HepG2 (cell line): Measurements from ENCODE around the gene GPR179. TPM values are rescaled to one million over a fixed set of nuclear protein-coding genes. Genes with fewer than 3 reads are reported as not detected.

Experiments
- HOXA3 ChIP-seq: sonication (generic); formaldehyde crosslinking; IDR thresholded peaks from 2 replicates; pipeline ENCODE4 v1.5.0; 2020; ENCODE audit warnings: missing genetic modification reagents
- MATR3 ChIP-seq: sonication (generic); formaldehyde crosslinking; IDR thresholded peaks from 2 replicates; pipeline ENCODE4 v1.4.0; 2020; ENCODE audit warnings: missing genetic modification reagents
- MEIS1 ChIP-seq: sonication (generic); formaldehyde crosslinking; IDR thresholded peaks from 2 replicates; pipeline ENCODE4 v1.9.0; 2021; ENCODE audit warnings: mild to moderate bottlenecking, missing genetic modification reagents, moderate library complexity, borderline replicate concordance
- MLXIP ChIP-seq: sonication (generic); formaldehyde crosslinking; IDR thresholded peaks from 2 replicates; pipeline ENCODE4 v1.9.0; 2021; ENCODE audit warnings: missing genetic modification reagents, borderline replicate concordance
- NKX3-1 ChIP-seq: sonication (generic); formaldehyde crosslinking; IDR thresholded peaks from 2 replicates; pipeline ENCODE4 v1.5.0; 2020; ENCODE audit warnings: missing genetic modification reagents
- NR2F1 ChIP-seq, 2 experiments: fragments of 450-650 bp in 1 of 2; formaldehyde crosslinking in 1 of 2; IDR thresholded peaks; 2 replicates each; pipeline versions ENCODE4 v1.5.0 to v1.6.1; 2016 to 2020; ENCODE audit warnings: mild to moderate bottlenecking in 1 of 2, missing compliant biosample characterization in 1 of 2, missing genetic modification reagents in 1 of 2, moderate library complexity in 1 of 2
- PHF8 ChIP-seq: sonication (generic); formaldehyde crosslinking; IDR thresholded peaks from 2 replicates; pipeline ENCODE4 v1.5.0; 2020; ENCODE audit warnings: missing genetic modification reagents
- SOX13 ChIP-seq, 3 experiments: fragments of 450-650 bp in 1 of 3; sonication (generic) in 1 of 3; formaldehyde crosslinking in 1 of 3; IDR thresholded peaks in 2 of 3; conservative IDR thresholded peaks in 1 of 3; 2 replicates each; pipeline versions ENCODE4 v1.5.0 to v1.6.1; 2016 to 2020; ENCODE audit warnings: antibody characterized with exemption in 1 of 3, mild to moderate bottlenecking in 1 of 3, missing compliant biosample characterization in 1 of 3, missing genetic modification reagents in 1 of 3, moderate library complexity in 1 of 3
- SP5 ChIP-seq: IDR thresholded peaks from 2 replicates; pipeline ENCODE4 v1.6.1; 2016; ENCODE audit warnings: low read depth, borderline replicate concordance
- TOPORS ChIP-seq: sonication (generic); formaldehyde crosslinking; IDR thresholded peaks from 2 replicates; pipeline ENCODE4 v1.8.0; 2023; ENCODE audit warnings: mild to moderate bottlenecking, missing genetic modification reagents
- ZFP62 ChIP-seq: sonication (generic); formaldehyde crosslinking; IDR thresholded peaks from 2 replicates; pipeline ENCODE4 v1.4.0; 2020; ENCODE audit warnings: missing genetic modification reagents
- ZNF281 ChIP-seq: sonication (generic); formaldehyde crosslinking; IDR thresholded peaks from 2 replicates; pipeline ENCODE4 v1.4.0; 2020; ENCODE audit warnings: missing genetic modification reagents, borderline replicate concordance
- ZNF292 ChIP-seq: sonication (generic); formaldehyde crosslinking; IDR thresholded peaks from 2 replicates; pipeline ENCODE4 v1.8.1; 2022; ENCODE audit warnings: mild to moderate bottlenecking, low read depth, missing genetic modification reagents, borderline replicate concordance
- ZNF331 ChIP-seq: sonication (generic); formaldehyde crosslinking; IDR thresholded peaks from 2 replicates; pipeline ENCODE4 v1.4.0; 2020; ENCODE audit warnings: missing genetic modification reagents
- ZNF7 ChIP-seq: IDR thresholded peaks from 2 replicates; pipeline ENCODE4 v1.6.1; 2016; ENCODE audit warnings: missing biosample characterization, missing genetic modification reagents
- ZNF713 ChIP-seq: sonication (generic); formaldehyde crosslinking; IDR thresholded peaks from 2 replicates; pipeline ENCODE4 v1.4.0; 2020; ENCODE audit warnings: mild to moderate bottlenecking, missing genetic modification reagents
- ZNF792 ChIP-seq: IDR thresholded peaks from 2 replicates; pipeline ENCODE4 v1.6.1; 2016
- ZNF841 ChIP-seq: sonication (generic); formaldehyde crosslinking; IDR thresholded peaks from 2 replicates; pipeline ENCODE4 v1.8.1; 2023; ENCODE audit warnings: missing genetic modification reagents, borderline replicate concordance
- polyA plus RNA-seq, 8 experiments: library from polyadenylated mRNA; depleted of rRNA in 3 of 8; stranded (reverse) in 7 of 8; unstranded in 1 of 8; fragments of >200 nt; fragmentation: Illumina TruSeq in 4 of 8; extraction: Trizol in 4 of 8; gene quantifications; 2 replicates each; pipeline versions ENCODE4 v1.2.1 to v1.2.3, GENCODE V29; 2011 to 2016; ENCODE audit warnings: low read depth in 4 of 8, missing spikeins in 1 of 8, mixed read lengths in 1 of 8; ENCODE audit not compliant: insufficient read depth in 1 of 8
- total RNA-seq, 5 experiments: library from RNA; depleted of rRNA; stranded (reverse); fragments of >200 nt; fragmentation: Illumina TruSeq; extraction: Trizol; gene quantifications; 2 replicates each; pipeline ENCODE4 v1.2.3, GENCODE V29; 2016; ENCODE audit warnings: low read depth in 1 of 5
- TF ChIP-seq, protein P1 (sequence below): sonication (generic); formaldehyde crosslinking; IDR thresholded peaks from 2 replicates; pipeline ENCODE4 v1.4.0; 2020; ENCODE audit warnings: missing genetic modification reagents, borderline replicate concordance

The GPR179 gene
- total and polyA plus RNA-seq, 2 of the 13 experiments (the other 11 are each of a cell fraction or from before 2014, with no cell fraction given), result 0.03 TPM; not detected in 1

DNA sequence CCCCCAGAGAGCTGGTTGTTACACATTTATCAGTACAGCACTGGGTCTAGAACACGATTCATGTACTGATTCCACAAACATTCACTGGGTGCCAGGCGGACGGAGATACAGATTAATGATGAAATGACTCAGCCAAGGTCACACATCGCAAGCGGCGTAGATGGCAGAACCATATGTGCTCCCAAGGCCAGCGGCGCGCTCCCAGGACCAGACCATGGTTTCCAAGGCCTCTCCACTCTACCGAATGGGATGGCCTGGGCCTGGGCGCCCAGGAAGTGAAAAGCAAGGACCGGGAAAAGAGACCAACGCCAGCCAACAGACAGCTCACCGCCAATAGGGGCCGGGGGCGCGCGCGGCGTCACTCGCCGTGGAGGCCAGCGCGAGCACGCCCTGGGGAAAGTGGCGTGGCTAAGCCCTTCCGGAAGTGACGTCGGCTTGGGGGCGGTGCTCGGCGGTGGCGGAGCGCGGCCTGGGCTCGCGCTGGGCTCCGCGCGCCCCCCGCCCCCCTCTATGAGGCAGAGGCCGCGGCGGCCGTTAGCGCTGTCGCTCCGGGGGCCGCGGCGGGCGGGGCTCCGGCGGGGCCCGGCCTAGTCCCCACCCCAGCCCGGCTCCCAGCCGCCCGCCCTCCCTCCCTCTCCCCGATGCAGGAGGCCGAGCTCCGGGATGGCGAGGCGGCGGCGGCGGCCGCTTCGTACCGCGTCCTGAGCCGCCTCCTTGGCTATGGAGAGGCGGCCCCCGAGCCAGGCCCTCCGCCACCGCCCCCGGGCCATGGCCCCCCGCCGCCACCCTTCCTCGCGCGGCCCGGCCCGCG is 7.9 kb upstream of the GPR179 start, which contains the start of gene SOCS7 (continued):
- TF ChIP-seq MLXIP (CRISPR knock-in tag) (peak; percentile 74; the same call in 1 of the 2 replicates), PHF8 (CRISPR knock-in tag) (peak; percentile 98), MATR3 (CRISPR knock-in tag) (no peak), SOX13 (IDR thresholded peaks at IDR 0.05) (peak; percentile 55; the same call in 1 of the 2 replicates), SOX13 (CRISPR knock-in tag; conservative IDR thresholded peaks at IDR 0.05 in 1 of 2, IDR thresholded peaks at IDR 0.05 in 1 of 2) (peak in 1 of 2 experiments; percentile 63; a peak in 2 of 4 replicates), ZNF7 (CRISPR knock-in tag) (no peak), NKX3-1 (CRISPR knock-in tag) (peak; percentile 74; the same call in 1 of the 2 replicates), ZFP62 (no peak), SP5 (CRISPR knock-in tag) (peak; percentile 62; the same call in 1 of the 2 replicates), ZNF713 (CRISPR knock-in tag) (no peak), HOXA3 (peak; percentile 97), ZNF331 (CRISPR knock-in tag) (peak; percentile 95), NR2F1 (CRISPR knock-in tag; IDR thresholded peaks at IDR 0.05) (no peak), ZNF292 (CRISPR knock-in tag) (peak; percentile 50; the same call in 1 of the 2 replicates), ZNF792 (peak; percentile 92), TOPORS (CRISPR knock-in tag) (no peak), ZNF841 (CRISPR knock-in tag) (no peak), MEIS1 (CRISPR knock-in tag) (peak; percentile 88), ZNF281 (CRISPR knock-in tag) (no peak; the same call in 1 of the 2 replicates)
- TF ChIP-seq, protein P1, sequence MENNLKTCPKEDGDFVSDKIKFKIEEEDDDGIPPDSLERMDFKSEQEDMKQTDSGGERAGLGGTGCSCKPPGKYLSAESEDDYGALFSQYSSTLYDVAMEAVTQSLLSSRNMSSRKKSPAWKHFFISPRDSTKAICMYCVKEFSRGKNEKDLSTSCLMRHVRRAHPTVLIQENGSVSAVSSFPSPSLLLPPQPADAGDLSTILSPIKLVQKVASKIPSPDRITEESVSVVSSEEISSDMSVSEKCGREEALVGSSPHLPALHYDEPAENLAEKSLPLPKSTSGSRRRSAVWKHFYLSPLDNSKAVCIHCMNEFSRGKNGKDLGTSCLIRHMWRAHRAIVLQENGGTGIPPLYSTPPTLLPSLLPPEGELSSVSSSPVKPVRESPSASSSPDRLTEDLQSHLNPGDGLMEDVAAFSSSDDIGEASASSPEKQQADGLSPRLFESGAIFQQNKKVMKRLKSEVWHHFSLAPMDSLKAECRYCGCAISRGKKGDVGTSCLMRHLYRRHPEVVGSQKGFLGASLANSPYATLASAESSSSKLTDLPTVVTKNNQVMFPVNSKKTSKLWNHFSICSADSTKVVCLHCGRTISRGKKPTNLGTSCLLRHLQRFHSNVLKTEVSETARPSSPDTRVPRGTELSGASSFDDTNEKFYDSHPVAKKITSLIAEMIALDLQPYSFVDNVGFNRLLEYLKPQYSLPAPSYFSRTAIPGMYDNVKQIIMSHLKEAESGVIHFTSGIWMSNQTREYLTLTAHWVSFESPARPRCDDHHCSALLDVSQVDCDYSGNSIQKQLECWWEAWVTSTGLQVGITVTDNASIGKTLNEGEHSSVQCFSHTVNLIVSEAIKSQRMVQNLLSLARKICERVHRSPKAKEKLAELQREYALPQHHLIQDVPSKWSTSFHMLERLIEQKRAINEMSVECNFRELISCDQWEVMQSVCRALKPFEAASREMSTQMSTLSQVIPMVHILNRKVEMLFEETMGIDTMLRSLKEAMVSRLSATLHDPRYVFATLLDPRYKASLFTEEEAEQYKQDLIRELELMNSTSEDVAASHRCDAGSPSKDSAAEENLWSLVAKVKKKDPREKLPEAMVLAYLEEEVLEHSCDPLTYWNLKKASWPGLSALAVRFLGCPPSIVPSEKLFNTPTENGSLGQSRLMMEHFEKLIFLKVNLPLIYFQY (CRISPR knock-in tag), result peak; percentile 76; the same call in 1 of the 2 replicates
